Measurements from ENCODE around the gene LONRF2.

The LONRF2 gene

DNA sequence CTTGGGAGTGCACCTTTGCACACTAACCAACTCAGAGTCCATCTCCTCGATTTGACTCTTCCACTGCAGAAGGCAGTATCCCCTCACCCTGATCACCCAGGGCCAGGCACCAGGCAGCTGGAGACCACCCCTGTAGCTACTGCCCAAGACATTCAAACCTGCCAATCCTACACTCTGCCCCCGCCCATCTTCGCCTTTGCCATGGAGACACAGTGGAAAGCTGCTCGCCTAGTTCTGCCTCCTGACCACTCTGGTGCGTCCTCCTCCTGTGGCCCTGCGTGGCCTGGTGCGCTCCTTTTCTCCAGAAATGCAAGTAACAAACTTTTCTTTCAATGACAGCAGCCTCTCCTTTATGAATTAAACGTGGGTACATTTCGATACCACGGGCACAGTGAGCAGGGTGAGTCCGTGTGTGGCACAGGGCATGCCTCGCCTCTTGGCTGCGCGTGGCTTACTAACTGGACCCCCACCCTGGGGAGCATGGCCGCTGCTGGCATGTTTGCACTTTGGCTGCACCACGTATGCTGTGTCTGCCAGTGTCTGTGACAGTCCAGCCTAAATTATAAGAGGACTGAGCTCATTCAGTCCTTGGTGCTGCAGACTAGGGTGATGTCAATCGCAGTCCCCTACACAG is 47.6 kb downstream of the LONRF2 start:
- DNase-seq = no peak

- DNase-seq = no peak
Measured at GRCh38 chr2:100274076-100274475, 48.2 kb downstream of the LONRF2 start.

DNA sequence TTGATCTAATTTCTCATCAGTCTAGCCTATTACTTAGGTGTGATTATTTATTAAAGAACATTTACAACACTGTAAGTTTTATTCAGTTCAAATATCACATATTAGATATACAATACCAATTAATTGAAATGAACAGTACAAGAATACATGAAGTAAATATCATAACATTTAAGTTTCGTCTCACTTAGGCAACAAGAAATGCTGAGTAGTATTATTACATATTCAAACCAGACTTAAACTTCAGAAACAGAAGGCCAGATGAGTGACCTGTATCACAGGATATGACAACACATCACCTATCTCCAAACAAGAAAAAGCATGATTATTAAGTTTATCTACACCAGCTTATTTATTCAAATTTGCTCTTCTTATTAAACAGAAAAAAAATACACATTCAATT is 48.9 kb downstream of the LONRF2 start:
- no peak for DNase-seq

- no peak for DNase-seq
Measured at GRCh38 chr2:100272841-100273329, 49.4 kb downstream of the LONRF2 start.

DNA sequence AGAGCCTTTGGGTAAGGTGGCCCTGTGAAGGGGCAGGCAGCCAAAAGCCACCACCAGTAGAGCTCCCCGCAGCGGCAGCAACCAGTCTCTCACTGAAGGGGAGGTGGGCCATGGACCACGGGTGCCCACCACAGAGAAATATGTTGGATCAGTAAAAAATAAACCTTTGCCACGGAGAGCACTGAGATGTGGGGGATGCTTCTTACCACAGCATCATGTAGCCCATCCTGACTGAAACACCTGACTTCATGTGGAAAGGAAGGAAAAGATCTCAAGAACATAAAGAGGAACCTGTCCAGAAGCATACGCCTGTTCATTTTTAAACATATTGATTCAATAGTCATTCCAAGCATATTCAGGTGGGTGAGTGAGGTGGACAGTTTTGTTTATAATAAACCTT is 51.1 kb downstream of the LONRF2 start:
- no peak for DNase-seq

DNA sequence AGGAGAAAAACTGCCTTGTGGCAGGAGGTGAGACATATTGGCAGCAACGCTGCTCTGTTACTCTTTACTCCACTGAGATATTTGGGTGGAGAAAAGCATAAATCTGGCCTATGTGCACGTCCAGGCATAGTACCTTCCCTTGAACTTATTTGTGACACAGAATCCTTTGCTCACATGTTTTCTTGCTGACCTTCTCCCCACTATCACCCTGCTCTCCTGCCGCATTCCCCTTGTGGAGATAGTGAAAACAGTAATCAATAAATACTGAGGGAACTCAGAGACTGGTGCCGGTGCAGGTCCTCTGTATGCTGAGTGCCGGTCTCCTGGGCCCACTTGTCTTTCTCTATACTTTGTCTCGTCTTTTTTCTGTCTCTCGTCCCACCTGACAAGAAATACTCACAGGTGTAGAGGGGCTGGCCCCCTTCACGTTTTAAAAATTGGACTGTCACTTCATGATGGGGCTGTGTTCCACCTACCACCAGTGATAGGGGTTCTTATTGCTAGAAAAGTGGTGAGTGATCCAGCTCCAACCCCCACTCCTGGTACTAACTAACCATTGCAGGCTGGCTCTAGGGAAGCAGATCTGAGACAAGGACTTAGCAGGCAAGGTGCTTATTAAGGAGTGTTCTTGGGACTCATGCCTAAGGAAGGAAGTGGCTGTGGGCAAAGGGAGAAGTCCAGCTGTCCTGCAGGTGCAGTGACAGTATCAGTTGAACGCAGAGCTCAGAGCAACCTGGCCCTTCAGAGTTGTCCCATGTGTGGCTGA is 51.7 kb downstream of the LONRF2 start:
- no peak for DNase-seq

GRCh38 chr2:100269889-100270288 is 52.4 kb downstream of the LONRF2 start:
- DNase-seq = no peak

- DNase-seq = no peak
Measured at GRCh38 chr2:100268986-100269385, 53.3 kb downstream of the LONRF2 start.

- no peak for DNase-seq
Measured at GRCh38 chr2:100267751-100268150, 54.5 kb downstream of the LONRF2 start.

GRCh38 chr2:100266126-100266525 is 56.2 kb downstream of the LONRF2 start:
- no peak for DNase-seq

- DNase-seq = no peak
Measured at GRCh38 chr2:100265226-100265625, 57.1 kb downstream of the LONRF2 start.

DNA sequence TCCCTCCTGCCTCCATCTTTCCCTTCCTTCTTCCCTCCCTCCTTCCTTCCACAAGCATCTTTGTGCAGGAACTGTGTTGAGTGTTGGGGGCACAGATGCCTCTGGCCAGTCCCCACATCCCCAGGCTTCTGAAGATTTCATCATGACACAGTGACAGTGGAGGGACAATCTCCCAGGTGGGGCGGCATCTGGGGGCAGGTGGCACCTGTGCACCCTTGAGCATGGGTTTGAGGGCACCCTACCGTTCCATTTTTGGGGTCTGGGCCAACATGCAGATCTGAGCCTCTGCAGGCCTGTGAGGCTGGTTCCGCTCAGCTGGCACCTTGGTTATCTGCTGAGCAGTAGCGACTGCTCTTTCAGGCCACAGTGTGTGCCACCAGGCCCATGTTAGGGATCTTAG is 57.6 kb downstream of the LONRF2 start:
- DNase-seq = no peak

DNA sequence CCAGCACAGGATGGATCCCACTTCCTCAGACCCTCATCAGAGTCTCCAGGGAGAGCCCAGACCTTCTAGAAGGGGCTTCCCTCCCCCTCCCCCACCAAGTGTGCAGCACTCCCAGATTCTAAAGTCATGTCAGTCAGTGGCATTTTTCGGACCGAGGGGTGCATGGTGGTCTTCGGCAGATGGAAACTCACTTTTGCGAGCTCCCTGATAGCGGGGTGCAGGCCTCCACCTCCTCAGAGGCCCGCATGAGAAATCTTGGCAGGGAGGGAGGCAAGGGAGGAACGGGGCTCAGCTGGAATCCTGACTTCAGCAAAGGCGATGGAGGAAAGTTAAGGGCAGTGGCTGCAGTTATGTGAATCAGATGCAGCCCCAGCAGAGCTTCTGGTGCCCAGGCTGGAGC is 58.2 kb downstream of the LONRF2 start:
- no peak for DNase-seq

- peak in 1 of 2 experiments; percentile 62 for DNase-seq
Measured at GRCh38 chr2:100262555-100263320, 59.6 kb downstream of the LONRF2 start.

- DNase-seq = no peak
Measured at GRCh38 chr2:100262046-100262445, 60.3 kb downstream of the LONRF2 start.

- DNase-seq = peak; percentile 34 to 66
Measured at GRCh38 chr2:100260712-100261620, 61.3 kb downstream of the LONRF2 start.

- peak in 1 of 2 experiments; percentile 7 for DNase-seq
Measured at GRCh38 chr2:100259106-100259505, 63.2 kb downstream of the LONRF2 start.

DNA sequence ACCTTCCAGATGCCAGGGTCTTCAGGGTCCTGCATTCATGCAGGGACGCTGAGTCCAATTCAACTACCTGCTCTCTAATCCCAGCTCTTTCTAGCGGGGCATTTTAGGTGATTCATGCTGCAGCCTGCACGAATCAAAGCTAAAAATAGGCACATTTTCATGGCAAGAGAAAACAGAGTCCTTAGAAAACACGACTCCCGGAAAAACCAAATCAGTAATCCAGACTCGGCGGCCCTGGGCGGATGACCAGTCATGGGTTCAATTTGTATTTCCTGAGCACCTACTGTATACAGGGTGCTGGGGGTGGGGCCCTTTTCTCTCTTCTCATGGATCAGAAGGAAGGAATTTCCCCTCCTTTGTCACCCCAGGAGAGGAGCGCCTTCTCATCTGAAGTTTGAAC is 64.4 kb downstream of the LONRF2 start:
- DNase-seq = no peak

GRCh38 chr2:100256849-100257248 is 65.5 kb downstream of the LONRF2 start:
- no peak for DNase-seq

DNA sequence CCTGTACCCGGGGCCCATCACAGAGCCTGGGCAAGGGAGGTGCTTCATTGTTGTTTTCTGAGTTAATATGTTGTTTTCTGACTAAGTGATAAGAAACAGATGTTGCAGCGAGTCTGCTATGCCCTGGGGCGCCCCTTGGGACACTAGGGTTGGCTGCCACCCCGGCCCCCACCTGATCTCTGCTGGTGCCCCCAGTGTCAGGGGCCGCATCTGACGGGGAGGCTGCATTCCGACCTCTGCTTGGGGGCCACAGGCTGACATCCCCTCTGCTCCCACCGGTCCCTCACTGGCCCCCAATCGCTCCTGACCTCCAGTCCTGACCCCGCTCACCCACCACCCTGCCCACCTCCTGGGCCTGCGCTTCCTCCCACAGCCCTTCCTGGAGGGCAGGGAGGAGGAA is 65.9 kb downstream of the LONRF2 start:
- no peak for DNase-seq

DNA sequence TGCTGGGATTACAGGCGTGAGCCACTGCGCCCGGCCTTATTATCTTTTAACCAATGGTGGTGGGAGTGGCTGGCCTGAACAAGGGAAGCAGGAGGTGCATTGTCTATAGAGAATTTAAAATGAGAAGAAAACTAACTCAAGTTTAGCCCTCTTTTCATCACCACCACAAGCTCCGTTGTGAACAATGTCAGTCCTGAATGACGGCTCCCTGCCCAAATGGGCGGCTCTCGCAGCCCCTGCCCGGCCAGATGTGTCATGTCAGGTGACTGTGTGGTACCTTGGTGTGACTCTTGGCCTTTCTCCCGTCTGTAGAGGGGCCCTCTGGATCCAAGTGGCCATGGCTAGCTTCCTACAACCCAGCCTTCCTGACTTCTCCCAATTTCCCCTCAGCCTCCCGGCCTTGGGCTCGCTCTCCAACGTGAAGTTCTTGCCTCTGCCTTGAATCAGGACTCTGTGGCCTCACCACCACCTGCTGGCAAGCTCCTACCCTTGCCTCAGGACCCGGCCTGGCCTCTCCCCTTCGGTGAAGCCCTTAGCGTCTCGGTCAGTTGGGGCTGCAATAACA is 67.6 kb downstream of the LONRF2 start:
- no peak for DNase-seq

- no peak for DNase-seq
Measured at GRCh38 chr2:100253786-100254185, 68.5 kb downstream of the LONRF2 start.

Measured in NCI-H446 (cell line).